ENCODE results near the gene CCL21. TPM values are rescaled to one million over a fixed set of nuclear protein-coding genes. Genes with fewer than 3 reads are reported as not detected.
"Not testable (repeated sequence)": the region's sequence is repeated elsewhere in the genome, so short reads cannot be mapped to it uniquely, and the experiment has no call there.

The CCL21 gene
- total and polyA plus RNA-seq, 2 experiments from 2014 or later: not detected

DNA sequence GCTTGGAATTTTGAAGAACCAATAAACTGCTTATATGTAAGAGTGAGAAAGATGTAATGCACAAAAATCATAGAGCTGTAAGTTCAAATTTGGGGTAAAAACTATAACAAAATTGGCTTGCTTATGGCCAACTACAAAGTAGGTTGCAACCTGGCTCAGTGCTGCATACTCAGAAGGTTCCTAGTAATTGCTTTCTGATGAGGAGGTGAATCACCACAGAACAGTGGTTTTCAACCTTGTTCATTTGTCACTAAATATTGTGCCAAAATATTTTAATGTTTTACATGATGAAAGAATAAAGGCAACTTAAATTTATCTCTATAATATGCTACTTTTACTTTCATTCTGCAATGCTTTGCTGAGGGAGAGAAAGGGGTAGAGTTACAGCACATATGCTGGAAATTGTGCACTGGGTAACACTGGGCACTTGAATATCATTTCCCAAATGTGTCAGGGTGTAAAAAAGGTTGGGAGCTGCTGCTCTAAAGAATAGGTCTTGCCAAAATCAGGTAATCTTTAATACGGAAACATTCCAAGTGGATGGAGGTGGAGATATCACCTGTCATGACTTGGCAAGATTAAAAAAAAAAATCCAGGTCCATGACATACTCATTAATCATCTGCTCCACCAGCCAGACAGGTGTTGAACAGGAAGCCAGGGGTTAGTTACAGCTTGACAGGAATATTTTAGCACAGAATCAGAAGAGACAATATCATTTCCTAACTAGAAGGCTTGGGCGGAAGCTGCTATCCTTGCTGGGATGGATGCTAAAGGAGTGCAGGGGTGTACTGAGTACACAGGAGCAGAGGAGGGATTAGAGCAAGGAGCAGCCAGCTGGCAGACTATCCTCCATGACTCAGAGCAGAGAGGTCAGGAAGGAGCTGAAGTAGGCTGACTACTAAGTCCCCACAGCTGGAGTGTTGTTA, 34.6 kb upstream of the CCL21 start:
- Histone ChIP-seq H3K79me2 (ENCODE audit: insufficient read depth) (no peaks in the 10 kb centered on the region), H2AFZ (no peak overlapping the region), H3K4me1 (ENCODE audit: insufficient read depth) (peaks cover 5% of the 10 kb centered on the region), H3K27me3 (replicated peaks; ENCODE audit: insufficient read depth) (no peaks in the 10 kb centered on the region), H3K9me2 (ENCODE audit: insufficient read depth) (no peaks in the 10 kb centered on the region), H3K27ac (no peak overlapping the region), H3K9ac (no peak overlapping the region), H3K4me3 (no peak overlapping the region), H3K36me3 (ENCODE audit: low read depth) (no peaks in the 10 kb centered on the region), H4K20me1 (ENCODE audit: insufficient read depth) (no peaks in the 10 kb centered on the region), H3K9me3 (ENCODE audit: low read depth) (no peaks in the 10 kb centered on the region), H3F3A (ENCODE audit: insufficient read depth) (peaks cover 11% of the 10 kb centered on the region), H3K4me2 (ENCODE audit: unreplicated experiment) (no peak overlapping the region)
- peak; percentile 72 for DNase-seq
- no peak for TF ChIP-seq EZH2phosphoT487 (IDR thresholded peaks at IDR 0.05; ENCODE audit: insufficient read depth, low read depth)
- in situ Hi-C loops (cut with MboI): no loop called here
- 57 to 59% methylated on average over 2 of the region's 2 CpGs for WGBS, 2 experiments (ENCODE audit: low coverage in 1 of 2, low lambda C conversion rate in 2 of 2, missing lambda C conversion rate in 2 of 2)

DNA sequence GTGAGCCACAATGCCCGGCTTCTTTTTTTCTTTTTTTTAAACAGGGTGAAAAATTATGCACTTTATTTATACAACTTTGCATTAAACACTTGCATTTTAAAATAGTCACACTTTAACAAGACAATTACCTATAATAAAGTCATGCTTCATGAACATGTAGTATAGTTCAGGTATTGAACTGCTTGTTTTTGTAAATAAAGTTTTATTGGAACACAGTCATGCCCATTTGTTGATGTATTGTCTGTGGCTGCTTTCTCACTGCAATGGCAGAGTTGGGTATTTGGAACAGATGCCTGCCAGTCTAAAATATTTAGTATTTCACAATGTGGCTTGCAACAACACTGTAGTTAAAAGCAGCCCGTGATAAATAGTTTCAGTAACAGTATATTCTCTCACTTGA, 32.8 kb upstream of the CCL21 start:
- H3K79me2 ChIP-seq (ENCODE audit: insufficient read depth): no peaks in the 10 kb centered on the region
- in situ Hi-C loops (cut with MboI): no loop called here
- DNase-seq: no peak

DNA sequence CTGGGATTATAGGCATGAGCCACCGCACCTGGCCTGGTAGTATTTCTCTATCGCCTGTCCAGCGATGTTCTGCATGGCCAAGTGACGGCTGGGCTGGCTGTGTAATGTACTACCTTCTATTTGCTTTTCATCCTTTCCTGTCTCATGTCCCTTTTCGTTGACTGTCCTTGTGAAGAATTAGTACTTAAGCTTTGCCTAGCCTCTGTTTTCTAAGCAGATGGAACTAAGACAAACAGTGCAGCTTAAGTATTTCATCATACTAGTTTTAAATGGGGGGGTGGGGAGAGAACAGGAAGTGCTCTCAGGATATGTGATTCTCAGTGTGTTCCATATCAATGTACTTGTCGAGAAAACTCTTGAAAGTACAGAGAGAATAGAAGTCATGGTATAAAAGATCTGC, 31.7 kb upstream of the CCL21 start:
- peaks cover 11% of the 10 kb centered on the region for H3F3A ChIP-seq (ENCODE audit: insufficient read depth)
- H2AFZ ChIP-seq: no peak overlapping the region
- DNase-seq: no peak
- 93 to 98% methylated on average over 6 of the region's 6 CpGs for WGBS, 2 experiments (ENCODE audit: low coverage in 1 of 2, low lambda C conversion rate in 2 of 2, missing lambda C conversion rate in 2 of 2)
- no peak overlapping the region for H3K4me3 ChIP-seq
- H3K79me2 ChIP-seq (ENCODE audit: insufficient read depth): no peaks in the 10 kb centered on the region
- H3K9me2 ChIP-seq (ENCODE audit: insufficient read depth): no peaks in the 10 kb centered on the region
- H3K4me1 ChIP-seq (ENCODE audit: insufficient read depth): peaks cover 5% of the 10 kb centered on the region
- H3K9me3 ChIP-seq (ENCODE audit: low read depth): no peaks in the 10 kb centered on the region
- no peak overlapping the region for H3K9ac ChIP-seq
- in situ Hi-C loops (cut with MboI): no loop called here
- no peaks in the 10 kb centered on the region for H4K20me1 ChIP-seq (ENCODE audit: insufficient read depth)
- no peaks in the 10 kb centered on the region for H3K27me3 ChIP-seq (replicated peaks; ENCODE audit: insufficient read depth)
- no peak for TF ChIP-seq EZH2phosphoT487 (IDR thresholded peaks at IDR 0.05; ENCODE audit: insufficient read depth, low read depth)
- no peak for TF ChIP-seq EZH2 (IDR thresholded peaks at IDR 0.05; ENCODE audit: insufficient read depth, poor library complexity, severe bottlenecking)
- H3K27ac ChIP-seq: no peak overlapping the region
- no peak overlapping the region for H3K4me2 ChIP-seq (ENCODE audit: unreplicated experiment)
- no peaks in the 10 kb centered on the region for H3K36me3 ChIP-seq (ENCODE audit: low read depth)

More for the DNA sequence above, 32.8 kb upstream of the CCL21 start:
- Histone ChIP-seq H4K20me1 (ENCODE audit: insufficient read depth) (no peaks in the 10 kb centered on the region), H3K27me3 (replicated peaks; ENCODE audit: insufficient read depth) (no peaks in the 10 kb centered on the region), H3K9ac (no peak overlapping the region), H2AFZ (no peak overlapping the region), H3K9me2 (ENCODE audit: insufficient read depth) (no peaks in the 10 kb centered on the region), H3K4me1 (ENCODE audit: insufficient read depth) (peaks cover 5% of the 10 kb centered on the region), H3F3A (ENCODE audit: insufficient read depth) (peaks cover 11% of the 10 kb centered on the region), H3K4me2 (ENCODE audit: unreplicated experiment) (no peak overlapping the region), H3K4me3 (no peak overlapping the region), H3K36me3 (ENCODE audit: low read depth) (no peaks in the 10 kb centered on the region), H3K9me3 (ENCODE audit: low read depth) (no peaks in the 10 kb centered on the region), H3K27ac (no peak overlapping the region)
- WGBS, 2 experiments (ENCODE audit: low coverage in 1 of 2, low lambda C conversion rate in 2 of 2, missing lambda C conversion rate in 2 of 2): 63 to 76% methylated on average over 2 of the region's 2 CpGs
- TF ChIP-seq EZH2phosphoT487 (IDR thresholded peaks at IDR 0.05; ENCODE audit: insufficient read depth, low read depth): no peak
- TF ChIP-seq EZH2 (IDR thresholded peaks at IDR 0.05; ENCODE audit: insufficient read depth, poor library complexity, severe bottlenecking): no peak

DNA sequence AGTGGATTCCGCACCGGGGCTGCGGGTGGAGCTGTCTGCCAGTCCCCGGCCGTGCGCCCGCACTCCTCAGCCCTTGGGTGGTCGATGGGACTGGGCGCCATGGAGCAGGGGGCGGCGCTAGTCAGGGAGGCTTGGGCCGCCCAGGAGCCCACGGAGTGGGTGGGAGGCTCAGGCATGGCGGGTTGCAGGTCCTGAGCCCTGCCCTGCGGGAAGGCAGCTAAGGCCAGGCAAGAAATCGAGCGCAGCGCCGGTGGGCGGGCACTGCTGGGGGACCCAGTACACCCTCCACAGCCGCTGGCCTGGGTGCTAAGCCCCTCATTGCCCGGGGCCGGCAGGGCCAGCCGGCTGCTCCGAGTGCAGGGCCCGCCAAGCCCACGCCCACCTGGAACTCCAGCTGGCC, 30.2 kb upstream of the CCL21 start:
- H3K27me3 ChIP-seq (replicated peaks; ENCODE audit: insufficient read depth); DNase-seq; H3K4me3 ChIP-seq; H3K4me2 ChIP-seq (ENCODE audit: unreplicated experiment); H2AFZ ChIP-seq; H4K20me1 ChIP-seq (ENCODE audit: insufficient read depth); in situ Hi-C loops (cut with MboI); H3K9ac ChIP-seq; H3K27ac ChIP-seq; H3K9me2 ChIP-seq (ENCODE audit: insufficient read depth); H3K36me3 ChIP-seq (ENCODE audit: low read depth); H3K9me3 ChIP-seq (ENCODE audit: low read depth); H3K4me1 ChIP-seq (ENCODE audit: insufficient read depth); H3K79me2 ChIP-seq (ENCODE audit: insufficient read depth): not testable (repeated sequence)
- peaks cover 11% of the 10 kb centered on the region for H3F3A ChIP-seq (ENCODE audit: insufficient read depth)
- WGBS, 2 experiments (ENCODE audit: low coverage in 1 of 2, low lambda C conversion rate in 2 of 2, missing lambda C conversion rate in 2 of 2): 81 to 86% methylated on average over 11 to 27 of the region's 27 CpGs
